EL (cell line): Measurements from ENCODE around the gene ENTREP1.
"Not testable (repeated sequence)": the region's sequence is repeated elsewhere in the genome, so short reads cannot be mapped to it uniquely, and the experiment has no call there.

Source experiments
- DNase-seq: peaks from one replicate; pipeline ENCODE4 v3.0.0-alpha.2; 2016

The ENTREP1 gene

GRCh38 chr9:69420611-69421270 lies 95.7 kb downstream of the ENTREP1 start:
- no peak for DNase-seq

DNA sequence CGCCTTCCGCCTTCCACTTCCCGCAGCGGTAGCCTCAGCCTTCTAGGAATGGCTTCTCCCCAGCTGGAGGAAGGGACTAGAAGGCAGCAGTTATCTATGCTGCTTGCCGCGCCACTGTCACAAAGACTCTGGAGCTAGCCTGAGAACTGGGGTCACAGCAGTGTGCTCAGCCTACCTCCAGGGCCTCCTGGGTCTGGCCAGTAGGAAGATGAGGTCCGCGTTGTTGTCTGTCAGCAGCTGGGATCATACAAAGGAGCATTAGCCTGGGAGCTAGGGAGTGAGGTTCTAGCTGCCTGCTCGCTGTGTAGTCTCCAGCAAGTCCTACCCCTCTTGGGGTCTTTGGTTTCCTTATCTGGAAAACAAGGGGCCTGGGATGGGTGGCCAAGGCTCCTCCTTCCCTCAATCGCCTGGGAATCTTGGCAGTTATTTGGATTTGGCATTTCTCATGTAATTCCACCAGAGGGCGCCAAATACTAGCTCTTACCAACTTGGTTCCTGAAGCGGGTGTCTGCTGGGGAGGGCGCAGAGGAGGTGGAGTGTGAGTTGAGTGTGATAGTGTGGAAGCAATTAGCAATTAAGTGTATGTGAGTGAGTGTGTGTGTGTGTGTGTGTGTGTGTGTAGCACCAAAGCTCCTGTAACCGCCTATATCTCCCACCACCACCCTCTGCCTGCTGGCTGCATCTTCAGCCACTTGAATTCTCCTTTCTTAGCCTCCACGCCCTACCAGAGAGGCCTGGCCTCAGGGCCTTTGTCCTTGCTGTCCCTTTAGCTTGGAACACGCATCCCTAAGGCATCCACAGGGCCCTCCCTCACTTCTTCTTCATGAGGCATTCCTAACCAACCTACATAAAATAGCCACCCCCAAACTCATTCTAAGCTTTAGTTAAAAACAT lies 97.1 kb downstream of the ENTREP1 start:
- DNase-seq: peak; percentile 64

GRCh38 chr9:69425136-69425801 lies 100.3 kb downstream of the ENTREP1 start:
- DNase-seq: no peak

- no peak for DNase-seq
These were observed 102.3 kb downstream of the ENTREP1 start for GRCh38 chr9:69427286-69427685.

GRCh38 chr9:69428017-69428785 lies 103.2 kb downstream of the ENTREP1 start:
- no peak for DNase-seq

GRCh38 chr9:69429281-69429680 lies 104.3 kb downstream of the ENTREP1 start:
- DNase-seq: no peak

- no peak for DNase-seq
These were observed 105.2 kb downstream of the ENTREP1 start for GRCh38 chr9:69430206-69430605.

DNA sequence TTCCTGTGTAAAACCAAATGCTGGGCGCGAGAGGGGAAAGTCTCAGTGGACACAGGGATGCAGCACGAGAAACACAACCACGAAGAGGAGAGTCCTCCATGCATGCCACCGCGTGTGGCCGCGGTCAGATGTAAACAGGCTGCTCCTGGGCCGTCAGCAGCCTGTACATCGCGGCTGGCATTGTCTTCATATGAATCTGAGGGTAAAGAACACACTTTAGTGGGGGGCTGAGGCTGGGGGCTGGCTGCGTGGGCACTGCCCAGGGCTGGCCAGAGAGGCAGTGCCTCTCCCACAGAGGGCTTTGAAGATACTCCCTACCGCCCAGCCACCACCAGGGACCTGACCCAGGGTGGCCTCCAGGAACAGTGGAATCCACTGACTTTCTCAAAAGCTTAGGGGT lies 106.2 kb downstream of the ENTREP1 start:
- DNase-seq: no peak

- no peak for DNase-seq
These were observed 106.8 kb downstream of the ENTREP1 start for GRCh38 chr9:69431777-69432176.

DNA sequence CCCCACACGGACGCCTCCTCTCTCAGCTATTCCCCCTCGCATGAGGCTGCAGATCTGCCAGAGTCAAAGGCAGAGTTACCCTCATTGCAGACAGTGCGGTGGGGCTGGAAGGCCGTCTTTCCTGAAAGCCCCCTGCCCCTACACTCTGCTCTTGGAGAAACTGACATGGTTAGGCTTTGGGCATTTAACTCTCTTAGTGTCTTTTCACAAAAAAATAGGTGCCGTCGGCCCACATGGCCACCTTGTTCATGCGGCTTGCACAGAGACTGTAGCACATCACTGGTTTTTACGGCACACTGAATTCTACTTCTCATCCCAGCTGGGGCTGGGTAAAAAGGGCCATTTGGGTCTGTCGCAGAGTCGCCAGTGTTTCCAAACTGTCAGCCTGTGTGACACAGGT lies 107.6 kb downstream of the ENTREP1 start:
- no peak for DNase-seq

GRCh38 chr9:69433392-69433791 lies 108.4 kb downstream of the ENTREP1 start:
- DNase-seq: peak; percentile 41

GRCh38 chr9:69433968-69434367 lies 109.0 kb downstream of the ENTREP1 start:
- no peak for DNase-seq

GRCh38 chr9:69439654-69440053 lies 114.6 kb downstream of the ENTREP1 start:
- not testable (repeated sequence) for DNase-seq

GRCh38 chr9:69440254-69440955 lies 115.4 kb downstream of the ENTREP1 start:
- DNase-seq: not testable (repeated sequence)
